Hypothalamus (tissue), 51 donors: ENCODE data around the gene PLA2G2F.

Experiments used
- DNase-seq, 51 donors: peaks; one replicate each; lab custom pipeline; 2025; lab: John Stamatoyannopoulos, UW

The PLA2G2F gene

DNA sequence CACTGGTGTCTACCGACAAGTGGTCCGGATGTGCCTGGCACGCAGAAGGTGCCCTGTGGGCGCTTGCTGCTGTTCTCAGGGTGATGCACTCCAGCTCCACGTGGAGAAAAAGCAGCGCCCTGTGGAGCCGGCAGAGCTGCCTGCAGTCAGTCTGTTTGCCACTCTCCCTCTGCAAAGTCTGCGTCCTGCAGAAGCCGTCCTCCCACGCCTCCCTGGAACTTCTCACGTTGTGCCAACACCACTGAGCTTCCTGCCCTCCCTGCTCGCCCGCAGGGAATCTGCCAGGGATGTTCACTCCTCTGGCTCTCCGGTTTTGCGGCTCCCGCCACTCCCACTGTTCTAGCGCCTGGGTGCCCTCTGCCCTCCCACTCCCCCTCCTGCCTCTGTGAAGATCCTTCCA lies 26.9 kb downstream of the PLA2G2F start:
- DNase-seq, result no peak

DNA sequence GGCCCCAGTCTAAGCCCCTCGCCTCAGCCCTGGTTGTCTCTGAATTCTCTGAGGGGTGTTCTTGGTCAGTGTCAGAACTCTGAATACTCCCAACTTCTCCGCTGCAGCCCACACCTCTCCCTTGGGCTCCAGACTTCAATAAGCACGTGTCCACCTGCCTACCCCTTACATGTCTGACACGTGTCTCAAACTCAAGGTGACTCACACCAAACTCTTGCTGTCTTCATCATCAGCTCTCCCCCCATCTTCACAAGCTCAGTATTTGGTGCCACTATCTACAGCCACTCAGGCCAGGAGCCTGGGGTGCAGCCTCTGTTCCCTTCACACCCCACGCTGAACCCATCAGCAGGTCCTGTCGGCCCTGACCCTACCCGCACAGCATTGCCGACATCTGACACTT lies 28.0 kb downstream of the PLA2G2F start:
- peak in 1 of 51 donors; percentile 24 for DNase-seq

DNA sequence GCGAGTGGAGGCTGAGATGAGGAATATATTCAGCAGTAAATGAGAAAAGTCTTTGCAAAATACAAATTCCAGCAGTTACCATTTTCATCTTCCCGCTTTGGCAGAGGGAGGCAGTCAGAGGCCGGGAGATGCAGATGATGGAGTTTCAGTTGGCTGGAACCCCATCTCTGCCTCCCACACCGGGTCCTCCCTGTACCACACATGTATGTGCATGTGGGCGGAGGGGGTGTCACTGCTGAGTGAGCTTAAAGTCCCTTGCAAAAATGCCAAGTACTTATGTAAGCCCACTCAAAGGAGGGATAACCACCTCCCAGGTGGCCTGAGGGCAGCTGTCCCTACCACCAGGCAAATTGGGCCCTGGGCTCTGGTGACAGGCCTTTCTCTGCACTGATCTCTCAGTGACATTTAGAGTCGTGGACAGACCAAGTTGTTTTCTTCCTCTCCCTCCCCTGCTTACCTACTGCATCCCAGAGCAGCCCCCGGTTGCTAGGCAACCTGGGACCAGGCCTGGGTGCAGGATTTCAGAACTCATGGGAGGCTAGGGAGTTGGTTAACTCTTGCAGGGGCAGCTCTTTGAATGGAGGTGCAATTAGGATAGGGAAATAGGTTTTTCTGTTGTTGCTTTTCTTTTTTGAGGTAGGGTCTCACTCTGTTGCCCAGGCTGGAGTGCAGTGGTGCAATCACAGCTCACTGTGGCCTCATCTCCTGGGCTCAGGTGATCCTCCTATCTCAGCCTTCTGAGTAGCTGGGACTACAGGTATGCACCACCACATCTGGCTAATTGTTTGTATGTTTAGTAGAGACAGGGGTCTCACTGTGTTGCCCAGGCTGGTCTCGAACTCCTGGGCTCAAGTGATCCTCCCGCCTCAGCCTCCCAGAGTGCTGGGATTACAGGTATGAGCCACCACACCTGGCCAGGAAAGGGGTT lies 29.7 kb downstream of the PLA2G2F start:
- peak in 7 of 51 donors; percentile 17 to 45 (median 27) for DNase-seq

DNA sequence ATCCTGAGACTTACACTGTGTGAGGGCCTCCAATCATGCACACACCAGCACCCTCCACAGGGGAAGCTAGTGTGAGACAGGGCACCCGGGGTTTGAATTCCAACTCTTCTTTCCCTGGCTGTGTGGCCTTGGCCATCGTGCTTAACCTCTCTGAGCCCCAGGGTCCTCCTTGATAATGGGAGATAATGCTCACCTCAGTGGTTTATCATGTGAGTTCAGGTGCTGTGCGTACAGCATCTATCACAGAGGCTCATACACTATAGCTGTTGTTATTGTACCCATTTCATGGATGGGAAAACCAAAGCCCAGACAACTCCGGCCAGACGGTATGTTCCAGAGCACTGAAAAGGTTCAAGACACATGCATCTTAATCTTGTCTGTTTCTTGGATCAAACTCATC lies 30.8 kb downstream of the PLA2G2F start:
- DNase-seq, result no peak

DNA sequence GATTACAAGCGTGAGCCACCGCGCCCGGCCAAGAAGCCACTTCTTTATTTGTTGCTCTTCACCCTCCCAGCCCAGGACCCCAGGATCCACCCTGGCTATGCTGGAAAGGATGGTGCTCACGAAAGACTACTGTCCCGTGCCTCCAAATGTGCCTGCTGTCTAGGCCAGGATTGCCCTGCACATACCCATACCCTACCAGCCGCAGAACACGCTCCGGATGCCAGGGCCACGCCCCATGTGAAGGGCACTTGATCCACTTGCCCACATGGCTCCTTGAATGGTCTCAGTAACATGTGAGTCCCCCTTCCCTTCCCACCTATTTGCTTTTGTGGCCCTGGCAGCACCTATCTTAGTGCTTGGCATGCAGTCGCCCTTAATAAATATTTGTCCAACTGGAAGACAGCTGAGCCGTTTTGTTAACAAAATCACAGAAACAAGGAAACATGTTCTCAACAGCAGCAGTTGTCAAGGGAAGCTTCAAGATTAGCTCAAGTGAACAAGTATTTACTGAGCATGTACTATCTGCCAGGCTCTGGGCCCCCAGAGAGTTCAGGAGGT lies 33.0 kb downstream of the PLA2G2F start:
- no peak for DNase-seq

DNA sequence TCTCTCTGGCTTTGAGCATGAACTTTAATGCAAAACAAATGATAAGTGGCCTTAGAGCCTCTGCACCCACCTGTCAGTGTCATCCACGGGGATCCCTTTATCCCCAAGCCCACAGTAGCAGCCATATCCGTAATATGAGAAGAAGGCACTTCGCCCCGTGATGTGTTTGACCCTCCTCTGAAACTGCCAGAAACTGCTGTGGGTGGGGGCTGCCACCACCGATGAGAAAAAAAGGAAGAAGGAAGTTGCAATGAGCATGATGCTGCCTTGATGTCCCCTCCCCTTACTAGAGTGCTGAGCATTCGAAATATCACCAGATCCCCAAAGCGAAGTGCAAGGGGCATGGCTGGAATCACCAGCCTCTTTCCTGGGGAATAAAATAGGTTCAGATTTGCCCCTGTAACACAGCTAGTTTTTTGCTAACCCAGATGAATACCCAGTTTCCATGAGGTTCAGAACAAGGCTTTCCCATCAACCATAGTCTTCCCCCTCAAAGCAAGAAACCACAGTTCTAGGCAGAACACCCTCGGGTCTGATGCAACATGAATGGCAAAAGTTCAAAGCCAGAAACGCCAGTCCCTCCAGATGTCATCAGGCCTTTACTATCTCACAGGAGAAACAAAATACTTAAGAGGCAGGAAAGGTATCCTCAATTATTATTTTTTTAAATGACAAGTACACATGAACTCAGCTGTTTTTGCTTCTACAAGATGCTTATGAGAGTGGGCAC lies 36.0 kb downstream of the PLA2G2F start:
- DNase-seq, result no peak

DNA sequence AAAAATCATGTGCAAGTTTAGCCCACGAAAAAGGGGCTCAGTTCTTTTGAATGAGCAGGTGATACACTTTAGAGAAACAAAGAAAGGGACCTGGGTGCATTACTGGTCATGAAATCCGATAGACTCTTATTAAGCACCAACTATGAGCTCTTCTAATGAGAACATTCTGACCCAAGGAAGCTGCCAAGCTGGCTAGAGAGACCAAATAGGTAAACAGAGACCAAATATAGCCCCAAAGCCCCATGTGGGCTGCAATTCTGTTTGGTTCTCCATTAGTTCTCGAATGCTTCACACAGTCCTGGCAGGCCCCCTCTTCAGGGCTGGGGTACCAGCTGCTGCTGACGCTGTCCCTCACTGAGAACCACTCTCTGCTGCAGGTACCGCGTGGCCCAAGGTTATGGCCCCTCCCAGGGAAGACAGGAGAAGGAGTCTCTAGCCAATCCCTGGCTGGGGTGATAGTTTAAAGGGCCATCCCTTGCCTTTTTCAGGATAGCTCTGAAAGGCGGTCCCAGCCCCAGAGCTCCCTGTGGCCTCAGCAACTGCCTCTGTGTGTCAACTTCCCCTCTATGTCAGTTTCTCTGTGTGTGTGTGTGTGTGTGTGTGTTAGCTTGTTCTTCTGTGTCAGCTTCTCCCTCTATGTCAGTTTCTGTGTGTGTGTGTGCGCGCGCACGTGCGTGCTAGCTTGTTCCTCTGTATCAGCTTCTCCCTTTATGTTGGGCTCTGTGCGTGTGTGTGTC lies 39.7 kb downstream of the PLA2G2F start:
- DNase-seq, result peak in 1 of 51 donors; percentile 27

DNA sequence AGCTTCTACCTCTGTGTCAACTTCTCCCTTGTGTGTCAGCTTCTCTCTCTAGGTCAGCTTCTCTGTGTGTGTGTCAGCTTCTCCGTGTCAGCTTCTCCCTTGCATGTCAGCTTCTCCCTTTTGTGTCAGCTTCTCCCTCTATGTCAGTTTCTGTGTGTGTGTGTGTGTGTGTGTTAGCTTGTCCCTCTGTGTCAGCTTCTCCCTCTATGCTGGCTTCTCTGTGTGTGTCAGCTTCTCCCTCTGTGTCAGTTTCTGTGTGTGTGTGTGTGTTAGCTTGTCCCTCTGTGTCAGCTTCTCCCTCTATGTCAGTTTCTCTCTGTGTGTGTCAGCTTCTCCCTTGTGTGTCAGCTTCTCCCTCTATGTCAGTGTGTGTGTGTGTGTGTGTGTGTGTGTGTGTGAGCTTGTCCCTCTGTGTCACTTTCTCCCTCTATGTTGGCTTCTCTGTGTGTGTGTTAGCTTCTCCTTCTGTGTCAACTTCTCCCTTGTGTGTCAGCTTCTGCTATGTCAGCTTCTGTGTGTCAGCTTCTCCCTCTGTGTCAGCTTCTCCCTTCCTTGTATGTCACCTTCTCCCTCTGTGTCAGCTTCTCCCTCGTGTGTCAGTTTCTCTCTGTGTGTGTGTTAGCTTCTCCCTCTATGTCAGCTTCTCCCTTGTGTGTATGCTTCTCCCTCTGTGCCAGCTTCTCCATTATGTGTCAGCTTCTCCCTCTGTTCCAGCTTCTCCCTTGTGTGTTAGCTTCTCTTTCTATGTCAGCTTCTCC lies 40.4 kb downstream of the PLA2G2F start:
- no peak for DNase-seq

DNA sequence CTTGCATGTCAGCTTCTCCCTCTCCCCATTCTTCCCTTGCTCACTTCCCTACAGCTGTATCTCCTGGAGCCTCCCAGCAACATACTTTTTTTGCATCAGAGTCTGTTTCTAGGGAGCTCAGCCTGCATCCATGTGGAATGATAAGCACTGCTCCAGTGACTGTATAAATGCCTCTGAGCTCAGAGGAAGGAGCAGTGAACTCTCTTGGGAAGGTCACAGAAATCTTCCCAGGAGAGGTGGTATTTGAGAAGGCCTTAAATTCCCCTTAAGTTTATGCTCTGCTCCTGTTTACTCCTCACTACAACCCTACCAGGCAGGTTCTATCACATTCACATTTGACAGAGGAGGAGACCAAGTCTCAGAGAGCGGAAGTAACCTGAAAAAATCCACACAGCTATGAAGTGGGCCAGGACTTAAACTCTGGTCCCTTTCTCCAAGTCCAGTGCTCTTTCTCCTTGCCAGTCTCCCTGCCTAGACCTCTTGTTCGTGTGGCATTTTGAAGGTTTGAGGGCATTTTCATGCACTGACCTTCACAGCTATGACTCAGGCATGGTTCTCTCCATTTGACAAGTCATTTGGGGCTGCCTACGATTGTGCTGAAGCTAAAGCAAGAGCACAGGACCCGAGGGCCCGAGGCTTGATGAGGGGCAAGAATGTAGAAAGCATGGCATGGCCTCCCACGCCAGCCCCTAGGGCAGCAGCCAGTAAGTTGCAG lies 41.2 kb downstream of the PLA2G2F start:
- DNase-seq, result no peak

DNA sequence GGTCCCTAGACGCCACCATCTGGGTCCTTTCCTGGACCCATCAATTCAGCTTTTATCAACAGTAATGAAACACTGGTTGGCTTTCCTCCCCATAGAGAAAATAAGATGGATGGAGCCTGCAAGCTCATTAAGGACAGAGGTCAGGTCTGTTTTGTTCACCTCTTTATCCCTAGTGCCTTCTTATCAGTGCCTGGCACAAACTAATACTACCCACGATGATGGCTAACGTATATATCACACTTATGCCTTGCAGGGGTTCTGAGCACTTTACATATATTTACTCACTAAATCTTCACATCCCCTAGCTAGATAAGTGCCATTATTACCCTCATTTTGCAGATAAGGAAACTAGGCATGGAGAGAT lies 41.7 kb downstream of the PLA2G2F start:
- no peak for DNase-seq

DNA sequence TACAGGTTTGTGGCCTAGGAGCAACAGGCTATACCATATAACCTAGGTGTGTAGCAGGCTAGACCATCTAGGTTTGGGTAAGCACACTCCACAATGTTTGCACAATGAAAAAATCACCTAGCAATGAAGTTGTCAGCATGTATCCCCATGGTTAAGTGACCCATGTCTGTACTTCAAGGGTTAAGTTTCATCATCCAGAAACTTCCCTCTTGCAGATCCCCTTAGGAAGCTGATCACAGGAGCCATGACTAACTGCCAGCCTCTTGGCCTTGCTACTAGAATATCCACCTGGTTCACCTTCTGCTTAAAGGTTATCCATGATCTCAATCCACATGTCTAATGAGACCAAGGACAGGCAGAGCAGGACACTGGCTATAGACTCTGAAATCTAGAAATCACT lies 43.3 kb downstream of the PLA2G2F start:
- DNase-seq, result no peak

DNA sequence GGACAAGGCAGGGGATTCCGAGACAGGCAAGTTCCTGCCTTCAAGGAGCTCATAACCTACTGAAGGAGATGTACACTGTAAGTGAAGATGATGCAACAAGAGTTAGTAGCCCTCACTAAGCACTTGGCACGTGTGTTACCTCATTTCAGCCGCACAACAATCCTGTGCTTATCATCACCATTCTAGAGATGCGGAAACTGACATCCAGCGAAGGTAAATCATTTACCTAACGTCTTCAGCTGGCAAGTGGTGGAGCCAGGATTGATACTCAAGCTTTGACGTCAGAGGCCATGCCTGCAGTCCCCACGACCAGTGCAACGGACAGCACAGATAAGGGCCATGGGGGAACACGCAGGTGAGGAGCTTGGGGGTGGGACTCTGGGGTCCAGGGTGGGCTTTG lies 43.9 kb downstream of the PLA2G2F start:
- no peak for DNase-seq

DNA sequence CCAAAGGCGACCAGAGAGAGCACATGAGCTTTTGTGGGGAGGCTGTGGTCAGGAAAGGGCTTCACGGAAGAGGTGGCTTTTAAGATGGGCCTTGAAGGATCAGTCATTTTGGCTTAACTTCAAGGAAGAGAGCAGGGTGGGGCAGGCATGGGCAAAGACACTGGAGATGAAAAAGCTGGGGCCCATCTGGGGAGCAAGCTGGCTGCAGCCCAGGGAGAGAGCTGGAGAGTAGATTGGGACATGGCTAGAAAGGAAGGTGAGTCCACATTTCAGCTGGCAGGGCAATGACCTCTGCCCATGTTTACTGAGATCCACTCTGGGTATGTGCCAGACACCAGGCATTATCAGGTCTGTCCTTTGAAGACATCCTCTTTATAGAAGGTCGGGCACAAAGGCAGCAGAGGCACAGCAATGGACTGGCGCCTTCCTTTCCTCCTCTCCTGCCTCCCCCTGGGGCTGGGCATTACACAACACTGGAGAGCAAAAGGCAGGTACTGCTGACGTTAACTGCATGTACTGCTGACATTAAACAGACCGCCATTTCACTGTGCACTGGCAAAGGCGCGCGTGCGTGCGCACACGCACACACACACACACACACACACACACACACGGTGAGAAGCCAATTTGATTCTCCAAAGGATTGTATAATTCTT lies 44.6 kb downstream of the PLA2G2F start:
- no peak for DNase-seq

DNA sequence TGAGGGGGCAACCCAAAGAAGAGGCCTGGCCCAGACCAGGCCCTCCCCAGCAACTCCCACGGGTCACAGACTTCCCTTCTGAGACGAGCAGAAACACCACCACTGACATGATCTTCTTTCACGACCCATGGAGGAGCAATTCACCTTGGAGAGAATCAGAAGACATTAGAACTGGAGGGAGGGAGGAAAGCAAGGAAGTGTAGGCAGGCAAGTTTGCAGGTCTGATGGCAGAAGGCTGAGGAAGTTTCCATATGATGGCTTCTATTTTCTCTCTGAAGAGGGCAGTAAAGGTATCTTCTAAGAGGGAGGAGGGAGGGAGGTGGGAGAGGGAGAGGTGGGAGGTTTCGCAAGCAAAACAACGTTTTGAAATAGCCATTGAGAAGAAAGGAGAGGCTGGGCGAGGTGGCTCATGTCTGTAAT lies 45.4 kb downstream of the PLA2G2F start:
- no peak for DNase-seq

DNA sequence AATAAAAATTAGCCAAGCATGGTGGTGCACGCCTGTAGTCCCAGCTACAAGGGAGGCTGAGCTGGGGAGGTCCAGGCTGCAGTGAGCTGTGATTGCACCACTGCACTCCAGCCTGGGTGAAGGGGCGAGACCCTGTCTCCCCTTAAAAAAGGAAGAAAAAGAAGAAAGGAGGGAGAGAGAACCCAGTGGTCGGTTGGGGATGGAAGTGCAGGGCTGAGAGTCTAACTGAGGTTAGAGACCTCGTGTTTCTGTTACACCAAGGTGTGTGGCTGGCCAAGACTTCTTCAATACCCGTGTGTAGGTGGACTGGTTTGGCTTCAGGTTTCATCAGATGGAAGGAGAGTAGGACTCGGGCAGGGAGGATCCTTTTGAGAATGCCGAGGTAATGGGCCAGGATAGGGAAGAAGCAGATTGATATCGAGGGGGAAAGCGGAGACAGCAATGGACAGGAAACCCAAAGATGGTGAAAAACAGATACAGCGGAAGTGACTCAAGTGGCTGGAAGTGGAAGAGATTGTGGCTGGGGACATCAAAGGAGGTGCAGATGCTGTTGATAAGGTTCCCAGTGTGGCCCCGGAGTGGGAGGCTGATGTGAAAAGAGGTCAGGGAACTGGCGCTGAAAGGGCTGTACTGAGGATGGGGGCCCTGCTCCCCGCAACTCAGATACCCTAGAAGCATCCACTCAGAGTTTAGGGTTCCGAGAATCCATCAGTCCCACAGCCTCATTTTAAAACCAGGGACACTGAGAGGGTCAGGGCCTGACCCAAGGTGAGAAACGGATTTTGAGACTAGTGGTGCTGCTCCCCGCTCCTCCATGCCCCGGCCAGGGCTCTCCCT lies 46.1 kb downstream of the PLA2G2F start:
- DNase-seq, result no peak

DNA sequence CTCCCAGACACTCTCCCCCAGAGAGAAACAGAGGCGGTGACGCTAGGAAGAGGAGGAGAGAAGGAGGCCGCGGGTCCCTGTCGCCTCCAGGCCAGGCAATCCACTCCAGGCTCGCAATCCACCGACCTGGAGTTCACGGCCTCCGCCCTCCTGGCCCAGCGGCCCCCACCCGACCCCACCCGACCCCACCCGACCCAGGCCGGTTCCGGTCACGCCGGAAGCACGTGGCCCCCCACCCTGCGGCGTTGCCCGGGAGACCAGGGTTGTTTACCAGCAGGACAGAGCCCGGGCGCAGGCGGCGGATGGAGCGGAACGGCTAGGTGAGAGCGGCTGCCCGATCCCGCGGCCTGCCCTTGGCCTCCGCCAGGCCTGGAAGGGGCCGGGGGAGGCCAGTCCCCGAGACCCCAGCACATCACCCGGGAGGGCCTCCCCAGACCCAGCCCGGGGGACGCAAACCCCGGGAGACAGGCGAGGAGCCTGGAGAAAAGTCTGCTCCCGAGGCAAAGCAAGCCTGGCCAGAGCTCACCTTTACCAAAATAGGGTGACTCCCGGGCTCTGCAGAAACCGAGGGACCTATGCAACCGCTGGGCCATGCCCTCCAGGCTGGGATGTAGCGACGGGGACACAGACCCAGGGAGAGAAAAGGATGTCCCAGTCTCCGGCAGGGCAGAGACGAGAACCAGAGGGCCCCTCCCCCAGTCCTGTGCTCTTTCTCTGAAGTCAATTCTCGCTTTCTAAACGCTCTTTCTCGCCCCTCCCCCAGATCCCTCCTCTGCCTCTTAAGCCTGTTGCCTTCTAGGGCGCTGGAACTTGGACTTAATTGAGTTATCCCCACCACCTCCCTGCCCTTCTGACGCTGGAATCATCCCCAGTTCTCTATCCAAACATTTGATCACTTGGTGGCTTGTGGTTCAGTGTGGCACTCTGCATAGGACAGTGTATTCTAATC lies 47.0 kb downstream of the PLA2G2F start, which contains the start of the genes PLA2G2C and UBXN10:
Gene PLA2G2C (minus strand): TSS at position 685 of the 949 bp plus-strand sequence. CDS start 9,155 bp downstream, outside the sequence.
Gene UBXN10 (plus strand): TSS at position 263 of the 949 bp plus-strand sequence. CDS start 4,466 bp downstream, outside the sequence.
- DNase-seq, result peak in 33 of 51 donors; percentile 16 to 71 (median 44)
